GM21526 (cell line): Measurements from ENCODE around the gene FBN1.

Experiments
- ATAC-seq: cut with Tn5 transposase; IDR thresholded peaks from one replicate; pipeline ENCODE4 v1.9.1; 2021; ENCODE audit warnings: moderate library complexity; ENCODE audit not compliant: unreplicated experiment, low FRiP score

The FBN1 gene

GRCh38 chr15:48447058-48447457, 198.5 kb downstream of the FBN1 start:
- ATAC-seq = no peak

DNA sequence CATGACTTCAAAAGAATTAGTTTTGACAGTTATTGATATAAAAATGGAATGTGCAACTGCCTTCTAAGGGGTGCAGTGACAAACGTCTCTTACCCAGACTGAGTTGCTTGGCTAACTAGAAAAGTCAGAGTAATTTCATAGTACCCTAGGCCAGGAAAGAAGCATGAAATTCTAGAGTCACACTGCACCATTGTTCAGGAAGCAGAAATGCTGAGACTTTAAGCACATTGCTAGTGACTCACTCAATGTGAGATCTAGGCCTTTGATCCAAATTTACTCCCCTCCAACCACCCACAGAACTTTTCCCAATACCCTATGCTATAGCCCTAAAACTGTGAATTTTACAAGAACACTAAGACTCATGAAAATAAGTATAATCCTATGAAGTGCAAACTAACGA, 203.5 kb downstream of the FBN1 start:
- no peak for ATAC-seq

DNA sequence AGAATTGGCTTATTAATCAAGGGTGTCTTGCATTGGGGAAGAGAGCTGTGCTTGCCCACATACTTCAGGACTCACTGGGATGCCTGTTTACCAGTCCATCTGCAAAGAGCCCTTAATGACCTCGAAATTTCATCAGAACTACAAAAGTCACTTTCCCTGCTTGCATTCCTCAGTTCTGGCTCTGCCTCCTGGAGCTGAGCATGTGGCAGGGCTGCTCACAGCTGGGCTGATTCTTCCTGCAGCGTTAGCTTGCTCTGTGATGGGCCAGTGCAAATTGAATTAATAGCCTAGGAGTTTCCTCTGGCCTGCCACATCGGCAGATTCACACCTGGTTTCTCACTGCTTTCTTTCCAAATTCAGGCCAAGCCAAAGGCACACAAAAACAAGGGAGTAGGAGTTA, 205.4 kb downstream of the FBN1 start:
- ATAC-seq = no peak

- ATAC-seq = no peak
Measured at GRCh38 chr15:48437178-48437577, 208.3 kb downstream of the FBN1 start.

GRCh38 chr15:48435321-48435720, 210.2 kb downstream of the FBN1 start:
- no peak for ATAC-seq

- no peak for ATAC-seq
Measured at GRCh38 chr15:48433226-48433886, 212.2 kb downstream of the FBN1 start.

- no peak for ATAC-seq
Measured at GRCh38 chr15:48432688-48433087, 212.8 kb downstream of the FBN1 start.

GRCh38 chr15:48427960-48428547, 217.5 kb downstream of the FBN1 start:
- no peak for ATAC-seq

- ATAC-seq = no peak
Measured at GRCh38 chr15:48427479-48427878, 218.0 kb downstream of the FBN1 start.

GRCh38 chr15:48426941-48427340, 218.6 kb downstream of the FBN1 start:
- ATAC-seq = no peak

DNA sequence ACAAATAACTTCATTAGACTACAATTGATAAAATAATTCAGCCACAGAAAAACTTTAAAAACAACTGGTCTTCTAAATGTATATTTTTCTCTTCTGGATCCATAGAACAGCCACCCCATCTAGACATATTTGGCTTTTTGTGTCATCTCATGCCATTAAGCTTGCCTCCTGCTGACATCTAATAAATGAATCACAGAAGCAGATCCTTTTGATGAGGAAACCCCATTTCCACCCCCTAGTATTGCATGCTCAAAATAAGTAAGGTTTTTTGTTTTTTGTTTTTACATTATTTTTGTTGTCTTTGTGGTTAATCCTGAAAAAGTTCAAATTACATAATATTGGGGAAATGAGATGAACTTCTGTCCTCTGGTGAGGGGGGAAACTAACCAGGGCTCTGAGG, 219.5 kb downstream of the FBN1 start:
- no peak for ATAC-seq

DNA sequence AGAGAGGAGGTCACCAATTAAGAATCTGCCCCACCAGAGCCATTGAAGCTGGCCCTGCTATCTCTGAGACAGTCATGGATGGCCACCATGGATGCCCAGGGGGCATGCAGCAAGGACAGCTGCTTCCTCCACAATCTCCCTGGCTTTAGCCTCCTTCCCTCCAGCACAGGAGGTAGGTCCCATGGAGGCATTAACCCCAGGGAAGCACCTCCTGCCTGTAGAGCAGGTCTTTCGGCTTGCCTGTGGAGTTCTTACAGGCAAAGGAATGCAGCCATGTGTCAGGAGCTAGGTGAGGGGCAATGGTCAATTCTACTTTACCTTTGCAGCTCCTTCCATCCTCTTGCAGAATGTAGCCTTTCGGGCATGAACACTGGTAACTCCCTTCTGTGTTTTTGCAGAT, 220.5 kb downstream of the FBN1 start:
- ATAC-seq = no peak

GRCh38 chr15:48423896-48424475, 221.5 kb downstream of the FBN1 start:
- no peak for ATAC-seq

GRCh38 chr15:48423342-48423741, 222.2 kb downstream of the FBN1 start:
- no peak for ATAC-seq

DNA sequence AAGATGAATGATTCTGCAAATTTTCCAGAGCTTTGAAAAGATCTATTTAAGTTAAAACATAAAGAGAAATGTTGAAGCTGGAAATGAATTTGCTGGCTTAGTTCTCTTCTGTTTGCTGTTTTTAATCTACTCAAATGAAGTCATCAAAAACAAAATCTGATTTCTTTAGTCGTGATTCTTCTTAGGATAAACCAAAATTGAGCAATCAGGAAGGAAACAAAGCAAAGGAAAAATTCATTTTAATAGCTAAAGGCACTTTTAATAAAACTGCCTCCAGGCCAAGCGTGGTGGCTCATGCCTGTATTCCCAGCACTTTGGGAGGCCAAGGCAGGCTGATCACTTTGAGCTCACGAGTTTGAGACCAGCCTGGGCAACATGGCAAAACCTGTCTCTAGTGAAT, 223.1 kb downstream of the FBN1 start:
- ATAC-seq = no peak

- ATAC-seq = no peak
Measured at GRCh38 chr15:48421362-48421761, 224.1 kb downstream of the FBN1 start.

DNA sequence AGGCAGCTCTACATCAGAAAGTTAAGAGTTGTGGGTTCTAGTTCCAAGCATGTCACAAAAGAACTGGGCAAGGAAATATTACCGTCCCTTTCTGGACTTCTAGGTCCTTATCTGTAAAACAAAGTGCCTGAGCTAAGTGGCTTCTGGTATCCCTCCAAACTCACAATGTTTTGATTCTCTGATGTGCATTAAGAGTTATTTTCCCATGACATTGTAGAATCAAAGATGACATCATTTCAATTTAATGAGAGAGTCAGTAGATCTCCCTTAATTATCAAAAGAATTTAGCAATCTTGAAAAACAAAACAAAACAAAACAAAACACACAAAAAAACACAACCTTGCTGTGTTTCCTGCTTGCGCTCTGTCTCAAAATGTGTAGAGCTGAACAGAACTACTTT, 225.6 kb downstream of the FBN1 start:
- ATAC-seq = no peak

DNA sequence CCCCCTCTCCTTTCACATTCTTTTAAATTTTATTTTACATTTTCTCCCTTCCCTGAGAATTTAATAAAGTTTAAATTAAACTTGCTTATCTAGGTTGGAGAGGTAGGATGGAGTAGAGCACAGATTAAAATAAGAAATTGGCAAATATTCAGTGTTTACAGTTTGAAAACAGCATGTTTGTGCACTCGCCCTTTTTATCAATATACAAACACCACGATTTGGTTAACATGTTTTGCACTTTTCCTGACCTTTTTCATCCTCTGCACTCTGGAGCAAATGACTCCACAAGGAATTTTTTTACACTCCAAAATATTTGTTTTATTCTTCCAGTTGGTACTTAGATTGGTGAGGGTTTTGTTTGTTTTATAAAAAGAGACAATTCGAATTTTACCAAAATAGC, 227.2 kb downstream of the FBN1 start:
- no peak for ATAC-seq

GRCh38 chr15:48416301-48416700, 229.2 kb downstream of the FBN1 start:
- ATAC-seq = no peak

- no peak for ATAC-seq
Measured at GRCh38 chr15:48415036-48415886, 230.2 kb downstream of the FBN1 start.

- no peak for ATAC-seq
Measured at GRCh38 chr15:48414015-48414414, 231.5 kb downstream of the FBN1 start.
